CD4-positive, alpha-beta T cell treated with Interleukin-6 at 100 ng/mL for 8 hours (primary cell): ENCODE measurements around the gene CRYBG2.
A peak's percentile ranks its signal among the peaks of the same experiment; 100 is the strongest.
"Not testable (repeated sequence)": the region's sequence is repeated elsewhere in the genome, so short reads cannot be mapped to it uniquely, and the experiment has no call there.

ENCODE experiments used
- DNase-seq: peaks from one replicate; pipeline ENCODE4 v3.0.0-alpha.2; 2020; ENCODE audit warnings: mixed read lengths, low spot score

CRYBG2 gene

GRCh38 chr1:26295194-26296138 is 58.5 kb downstream of the CRYBG2 start:
- no peak for DNase-seq

- no peak for DNase-seq
These were observed 59.9 kb downstream of the CRYBG2 start for GRCh38 chr1:26293911-26294463.

DNA sequence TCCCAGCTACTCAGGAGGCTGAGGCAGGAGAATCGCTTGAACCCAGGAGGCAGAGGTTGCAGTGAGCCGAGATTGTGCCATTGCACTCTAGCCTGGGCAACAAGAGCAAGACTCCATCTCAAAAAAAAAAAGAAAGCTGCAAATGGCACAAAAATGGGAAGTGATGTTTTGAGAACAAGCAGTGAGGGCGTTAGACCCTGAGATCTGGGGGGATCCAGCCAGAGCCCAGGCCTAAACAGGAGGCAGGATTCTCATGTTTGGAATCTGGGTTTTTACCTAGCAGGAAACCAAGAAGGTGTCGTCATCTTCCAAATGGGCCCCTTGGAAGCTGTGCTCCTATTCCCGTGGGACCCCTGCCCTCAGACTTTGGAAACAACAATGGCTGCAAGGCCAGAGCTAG is 61.2 kb downstream of the CRYBG2 start:
- not testable (repeated sequence) for DNase-seq

DNA sequence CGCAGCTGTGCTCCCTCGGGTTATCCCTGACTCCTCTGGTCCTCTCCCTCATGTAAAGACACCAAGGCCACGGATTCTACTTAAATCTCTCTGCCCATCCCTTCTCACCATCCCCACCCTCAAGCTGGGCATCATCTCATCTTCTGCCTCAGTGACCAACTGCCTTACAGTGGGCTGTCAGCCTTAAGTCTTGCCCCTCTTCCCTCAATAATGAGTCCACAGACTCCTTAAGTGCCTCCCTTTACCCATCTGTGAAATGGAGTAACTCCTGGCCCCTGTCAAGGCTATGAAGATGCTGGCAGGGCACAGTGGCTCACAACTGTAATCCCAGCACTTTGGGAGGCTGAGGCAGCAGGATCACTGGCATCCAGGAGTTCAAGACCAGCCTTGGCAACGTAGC is 62.0 kb downstream of the CRYBG2 start:
- DNase-seq: no peak

DNA sequence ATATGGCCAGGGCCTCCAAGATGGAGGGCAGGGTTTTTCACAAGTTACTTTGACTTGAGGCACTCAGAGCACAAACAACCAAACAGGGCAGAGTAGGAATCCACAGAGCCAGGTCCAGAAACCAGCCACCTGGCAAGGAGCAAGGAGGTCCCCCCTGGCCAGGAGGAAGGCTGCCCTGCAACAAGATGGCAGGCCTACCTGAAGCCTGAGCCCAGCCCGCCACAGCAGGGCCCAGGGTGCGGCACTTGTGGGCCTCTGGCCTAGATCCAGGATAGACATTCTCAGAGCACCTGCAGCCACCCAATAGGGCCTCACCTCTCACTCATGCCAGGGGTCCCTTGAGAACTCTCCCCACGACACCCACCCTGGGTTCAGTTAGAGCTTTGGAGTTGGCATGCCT is 62.5 kb downstream of the CRYBG2 start:
- no peak for DNase-seq

DNA sequence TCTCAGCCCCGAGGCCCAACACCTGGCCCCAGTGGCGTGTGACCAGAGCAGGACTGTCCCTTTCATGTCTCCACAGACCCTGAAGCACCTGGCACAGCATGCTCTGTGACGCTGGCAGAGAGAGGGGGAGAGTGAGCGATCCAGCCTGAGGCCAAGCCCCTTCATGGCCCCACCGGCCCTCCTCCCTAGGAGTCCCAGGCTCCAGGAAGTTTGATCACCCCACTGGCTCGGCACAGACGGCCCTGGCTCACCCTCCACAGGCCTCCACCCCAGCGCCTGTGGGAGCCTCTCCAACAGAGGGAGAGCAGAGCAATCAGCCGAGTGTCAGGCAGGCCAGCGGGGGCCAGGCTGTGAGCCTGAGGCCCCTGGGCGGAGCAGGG is 63.1 kb downstream of the CRYBG2 start:
- no peak for DNase-seq

- no peak for DNase-seq
These were observed 63.6 kb downstream of the CRYBG2 start for GRCh38 chr1:26290122-26290881.

GRCh38 chr1:26289158-26290059 is 64.5 kb downstream of the CRYBG2 start:
- peak; percentile 59 for DNase-seq

DNA sequence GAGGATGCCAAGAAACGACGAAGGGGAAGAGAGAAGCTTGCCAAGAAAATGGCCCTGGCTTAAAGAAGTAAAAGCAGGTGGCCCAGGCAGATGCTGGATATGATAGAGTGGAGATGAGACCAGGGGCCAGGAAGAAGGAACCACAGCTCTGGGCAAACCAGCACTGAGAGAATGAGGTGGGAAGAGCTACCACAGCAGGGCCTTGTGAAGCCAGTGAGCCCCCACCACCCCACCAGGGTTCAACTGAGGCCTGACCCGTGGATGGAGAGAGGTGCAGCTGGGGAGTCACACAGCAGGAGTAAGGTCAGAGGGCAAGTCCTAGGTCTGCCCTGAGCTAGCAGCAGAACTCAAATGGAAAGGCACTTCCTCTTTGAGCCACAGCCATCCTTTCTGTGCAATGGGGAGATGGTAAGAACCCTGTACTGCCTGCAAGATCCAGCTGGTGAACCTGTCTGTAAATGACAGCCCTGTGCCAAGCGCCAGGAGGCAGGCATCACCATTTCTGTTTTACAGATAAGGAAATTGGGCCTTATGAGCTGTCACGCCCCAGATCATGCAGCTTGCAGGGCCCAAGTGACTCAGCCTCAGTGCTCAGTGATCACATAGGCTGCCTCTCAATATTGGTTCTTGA is 65.5 kb downstream of the CRYBG2 start:
- DNase-seq: peak; percentile 74

DNA sequence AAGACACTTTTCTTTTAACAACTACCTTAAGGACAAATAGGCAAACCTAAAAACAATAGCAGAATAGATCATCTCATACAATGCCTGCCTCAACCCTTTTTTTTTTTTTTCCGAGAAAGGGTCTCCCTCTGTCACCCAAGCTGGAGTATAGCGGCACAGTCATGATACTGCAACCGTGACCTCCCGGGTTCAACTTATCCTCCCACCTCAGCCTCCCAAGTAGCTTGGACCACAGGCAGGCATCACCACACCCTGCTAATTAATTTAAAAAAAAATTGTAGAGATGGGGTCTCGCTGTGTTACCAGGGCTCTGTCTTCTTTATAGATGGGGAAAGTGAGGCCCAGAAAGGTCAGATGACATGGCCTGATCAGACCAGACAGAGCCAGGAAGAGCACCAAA is 66.1 kb downstream of the CRYBG2 start:
- no peak for DNase-seq

- DNase-seq: peak; percentile 90
These were observed 66.8 kb downstream of the CRYBG2 start for GRCh38 chr1:26287033-26287711.

DNA sequence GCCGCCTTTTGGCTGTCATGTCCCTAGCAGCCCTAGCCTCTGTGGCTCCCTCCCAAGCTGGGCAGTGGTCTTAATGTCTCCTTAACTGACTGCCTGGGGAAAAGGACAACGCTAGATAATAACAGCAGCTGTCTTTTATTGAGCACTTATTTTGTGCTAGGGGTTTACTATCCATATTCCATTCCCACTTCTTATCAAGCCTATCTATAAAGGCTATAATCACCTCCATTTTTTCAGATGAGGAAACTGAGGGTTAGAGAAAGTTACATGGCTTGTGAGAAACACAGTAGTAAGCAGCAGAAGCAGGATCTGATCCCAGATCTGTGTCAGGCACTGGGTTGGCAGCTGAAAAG is 67.9 kb downstream of the CRYBG2 start:
- DNase-seq: no peak

- no peak for DNase-seq
These were observed 68.4 kb downstream of the CRYBG2 start for GRCh38 chr1:26285366-26286063.

- DNase-seq: peak; percentile 96
These were observed 69.2 kb downstream of the CRYBG2 start for GRCh38 chr1:26284597-26285347.

- no peak for DNase-seq
These were observed 69.9 kb downstream of the CRYBG2 start for GRCh38 chr1:26283871-26284596.

GRCh38 chr1:26283279-26283853 is 70.6 kb downstream of the CRYBG2 start:
- DNase-seq: no peak

DNA sequence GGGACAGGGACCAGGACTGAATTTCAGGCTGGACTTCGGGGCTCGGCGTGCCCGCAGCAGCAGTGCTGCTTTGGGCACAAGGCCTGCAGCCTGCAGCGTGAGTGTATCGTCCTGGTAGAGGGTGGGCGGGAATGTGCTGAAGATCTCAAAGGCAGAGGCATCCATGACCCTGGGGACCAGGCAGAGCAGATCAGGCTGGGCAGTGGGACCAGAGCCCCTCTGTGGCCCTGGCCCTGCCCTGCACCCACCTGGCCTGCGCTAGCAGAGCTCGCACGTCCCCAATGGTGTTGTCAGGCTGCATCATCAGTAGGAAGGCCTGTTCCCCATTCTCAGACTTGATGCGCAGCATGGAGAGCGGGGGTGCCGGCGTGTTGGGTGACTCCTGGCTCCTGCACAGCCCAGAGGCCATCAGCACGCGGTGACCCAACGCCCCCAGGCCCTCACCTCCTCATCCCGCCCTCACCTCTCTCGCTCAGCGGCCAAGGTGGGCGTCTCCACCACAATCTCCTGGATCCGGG is 71.5 kb downstream of the CRYBG2 start:
- no peak for DNase-seq

DNA sequence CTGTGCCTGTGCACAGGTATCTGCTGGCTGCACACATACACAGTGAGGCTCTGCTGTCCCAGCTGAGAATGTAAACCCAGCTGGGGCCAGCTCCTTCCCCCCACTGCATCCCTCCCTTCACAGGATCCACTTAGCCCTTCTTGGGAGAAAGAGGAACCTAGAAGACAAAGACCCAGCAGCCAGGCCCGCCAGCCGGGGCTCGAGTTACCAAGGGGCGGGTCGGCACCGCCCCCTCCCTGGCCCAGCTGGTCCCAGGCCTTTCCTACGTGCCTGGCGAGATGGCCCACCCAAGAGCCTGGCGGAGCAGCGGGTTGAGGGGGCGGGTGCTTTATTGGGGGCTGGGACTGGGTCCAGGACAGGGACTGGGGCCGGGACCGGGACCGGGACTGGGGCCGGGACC is 72.0 kb downstream of the CRYBG2 start:
- no peak for DNase-seq
